Muscle of leg (tissue), 11 donors: ENCODE results near the gene PDIA6. TPM values are rescaled to one million over a fixed set of nuclear protein-coding genes. Genes with fewer than 3 reads are reported as not detected.
A peak's percentile ranks its signal among the peaks of the same experiment; 100 is the strongest.

ENCODE experiments used
- DNase-seq: peaks from one replicate; pipeline ENCODE4 v3.0.0; 2013
- H3K27ac ChIP-seq: one replicate; pipeline ENCODE4 v1.5.1; 2013; ENCODE audit warnings: mild to moderate bottlenecking, low read length, control low read depth
- H3K27me3 ChIP-seq: one replicate; pipeline ENCODE4 v1.6.1; 2013; ENCODE audit warnings: low read length; ENCODE audit not compliant: control insufficient read depth, insufficient read depth
- H3K36me3 ChIP-seq: one replicate; pipeline ENCODE4 v1.6.1; 2013; ENCODE audit warnings: low read length; ENCODE audit not compliant: control insufficient read depth, insufficient read depth
- H3K4me1 ChIP-seq: one replicate; pipeline ENCODE4 v1.6.1; 2013; ENCODE audit warnings: low read length; ENCODE audit not compliant: control insufficient read depth, insufficient read depth
- H3K4me3 ChIP-seq: one replicate; pipeline ENCODE4 v1.5.1; 2013; ENCODE audit warnings: low read length, control low read depth
- H3K9me3 ChIP-seq: replicated peaks from 2 replicates; pipeline ENCODE4 v1.6.1; 2013; ENCODE audit warnings: low read depth, low read length; ENCODE audit not compliant: control insufficient read depth
- WGBS: methylation state at CpG from one replicate; pipeline ENCODE4 v1.1.5; 2013; ENCODE audit warnings: missing lambda C conversion rate; ENCODE audit not compliant: insufficient coverage; 5-methylcytosine and 5-hydroxymethylcytosine counted together
- polyA plus RNA-seq, 8 donors: library from polyadenylated mRNA; unstranded; fragments of 120-200 nt; gene quantifications; one replicate each; pipeline versions ENCODE4 v1.2.1 to v1.2.3, GENCODE V29; 2013; ENCODE audit warnings: inconsistent platforms in 1 of 8, low replicate concordance in 1 of 8; ENCODE audit not compliant: insufficient read length in 8 of 8, insufficient read depth in 1 of 8
- total RNA-seq: library from RNA; stranded (reverse); fragments of 120-200 nt; gene quantifications from one replicate; pipeline ENCODE4 v1.2.4, GENCODE V29; 2013

Gene PDIA6
- total and polyA plus RNA-seq, 9 donors, result 135 to 208 (median 151) TPM

DNA sequence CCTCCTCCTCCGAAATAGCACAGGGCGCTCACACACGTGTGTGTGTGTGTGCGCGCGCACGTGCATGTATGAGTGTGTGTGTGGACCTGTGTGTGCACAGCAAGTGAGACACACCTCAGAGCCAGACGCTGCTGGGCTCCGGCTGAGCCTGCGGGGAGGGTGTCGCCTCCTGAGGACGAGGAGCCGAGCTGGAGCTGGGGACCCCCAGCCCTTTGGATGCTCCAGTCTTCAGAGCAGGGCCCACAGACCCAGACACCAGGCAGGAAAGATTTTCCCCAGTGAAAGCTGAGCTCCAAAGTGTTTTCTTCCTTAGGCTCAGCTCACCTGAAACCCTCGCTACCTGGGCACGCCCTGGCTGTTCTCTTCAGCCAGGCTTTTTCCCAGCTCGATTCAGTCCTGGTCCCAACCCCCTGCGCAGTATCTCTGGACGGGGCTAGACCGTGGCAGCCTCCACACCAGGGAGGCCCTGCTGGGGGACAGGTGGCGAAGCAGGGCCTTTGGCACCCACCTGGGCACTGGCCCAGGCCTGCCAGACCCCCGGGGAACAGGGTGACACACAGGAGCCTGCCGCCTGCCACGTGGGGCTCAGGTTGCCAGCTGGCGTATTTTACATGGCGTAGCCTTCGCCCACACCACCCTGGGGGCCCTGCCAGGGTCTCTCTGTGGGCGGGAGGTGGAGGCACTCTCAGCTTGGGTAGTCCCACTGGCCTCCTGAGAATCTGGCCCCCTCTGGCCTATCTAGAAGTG lies 36.2 kb downstream of the PDIA6 start:
- no peak overlapping the region for H3K4me3 ChIP-seq
- H3K27me3 ChIP-seq, result no peaks in the 10 kb centered on the region
- DNase-seq, result no peak
- no peak overlapping the region for H3K27ac ChIP-seq
- 84% methylated on average over 20 of the region's 27 CpGs for WGBS
- no peaks in the 10 kb centered on the region for H3K9me3 ChIP-seq
- H3K36me3 ChIP-seq, result peaks cover 35% of the 10 kb centered on the region
- peaks cover 27% of the 10 kb centered on the region for H3K4me1 ChIP-seq

DNA sequence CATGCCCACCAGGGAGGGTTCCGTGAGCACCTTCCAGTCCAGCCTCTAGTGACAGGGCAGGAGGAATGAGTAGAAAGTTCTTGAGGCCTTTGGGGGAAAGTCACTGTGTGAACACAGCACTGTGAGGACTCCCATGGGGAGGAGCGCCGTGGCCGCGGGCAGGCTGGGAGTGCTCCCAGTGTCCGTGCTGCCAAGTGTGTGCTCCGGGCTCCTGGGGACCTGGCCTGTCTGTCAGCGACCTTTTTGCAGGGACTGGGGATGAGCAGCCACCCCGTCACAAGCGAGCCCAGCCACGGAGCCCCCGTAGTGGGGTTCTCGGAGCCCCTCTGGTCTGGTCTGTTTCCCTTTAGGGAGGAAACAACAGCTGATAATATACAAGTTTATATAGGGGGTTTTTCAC lies 36.8 kb downstream of the PDIA6 start:
- no peak for DNase-seq
- Histone ChIP-seq H3K27me3 (no peaks in the 10 kb centered on the region), H3K4me3 (no peak overlapping the region), H3K4me1 (peaks cover 27% of the 10 kb centered on the region), H3K36me3 (peaks cover 29% of the 10 kb centered on the region), H3K9me3 (no peaks in the 10 kb centered on the region), H3K27ac (no peak overlapping the region)
- 82% methylated on average over 5 of the region's 13 CpGs for WGBS

DNA sequence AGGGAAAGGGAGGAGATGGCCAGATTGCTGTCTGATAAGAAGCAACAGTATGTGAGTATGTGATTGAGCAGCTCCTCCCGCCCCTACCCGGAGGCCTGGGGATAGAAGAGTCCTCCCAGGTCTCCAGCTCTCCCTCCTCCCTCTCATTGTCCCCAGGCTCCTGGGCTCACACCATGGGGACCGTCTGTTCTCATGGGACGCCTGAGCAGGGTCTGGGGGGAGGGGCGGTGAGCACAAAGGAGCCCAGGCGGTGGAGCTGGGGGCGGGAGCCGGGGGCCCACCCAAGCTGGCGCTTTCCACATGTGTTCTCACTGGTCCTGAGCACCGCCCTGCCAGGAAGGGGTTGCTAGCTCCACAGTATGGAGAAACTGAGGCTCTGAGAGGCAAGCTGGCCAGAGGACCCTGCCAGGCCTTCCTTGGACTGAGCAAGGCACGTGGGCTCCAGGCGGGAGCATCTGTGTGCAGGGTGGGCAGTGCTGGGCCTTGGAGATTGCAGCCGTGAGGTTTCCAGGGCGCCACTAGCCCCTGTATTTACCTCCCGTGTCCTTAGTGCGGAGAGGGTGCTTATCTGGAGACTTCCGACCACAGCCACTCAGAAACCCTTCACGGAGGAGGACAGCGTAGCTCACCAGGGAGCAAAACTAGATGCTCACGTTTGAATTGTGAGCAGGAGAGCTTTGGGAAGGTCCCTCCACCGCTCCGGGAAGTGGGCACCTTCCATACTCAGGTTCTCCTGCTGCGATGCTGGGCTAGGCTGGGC lies 37.4 kb downstream of the PDIA6 start:
- Histone ChIP-seq H3K9me3 (no peaks in the 10 kb centered on the region), H3K27ac (peak overlapping the region; percentile 69), H3K4me1 (peaks cover 27% of the 10 kb centered on the region), H3K27me3 (no peaks in the 10 kb centered on the region), H3K4me3 (no peak overlapping the region), H3K36me3 (peaks cover 23% of the 10 kb centered on the region)
- WGBS, result 65% methylated on average over 13 of the region's 23 CpGs
- no peak for DNase-seq

DNA sequence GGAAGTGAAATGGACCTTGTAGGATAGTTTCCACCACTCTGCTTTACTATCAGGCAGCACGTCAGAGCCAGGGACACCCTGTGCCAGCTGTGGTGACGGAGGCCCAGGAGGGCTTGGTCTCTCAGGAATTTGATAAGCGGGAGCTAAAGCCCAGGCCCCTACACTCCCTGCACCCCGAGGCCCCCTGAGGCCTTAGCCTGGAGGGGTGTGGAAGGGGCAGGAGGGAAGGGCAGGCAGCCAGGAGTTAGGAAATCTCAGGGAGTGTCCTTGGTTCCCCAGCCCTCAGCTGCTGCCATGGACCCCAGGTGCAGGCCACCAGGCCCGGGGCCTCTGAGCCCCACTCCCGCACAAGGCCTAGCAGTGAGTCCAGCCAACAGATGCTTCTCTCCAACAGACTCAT lies 38.2 kb downstream of the PDIA6 start:
- Histone ChIP-seq H3K4me3 (no peak overlapping the region), H3K36me3 (peaks cover 18% of the 10 kb centered on the region), H3K27ac (peak overlapping the region; percentile 69), H3K4me1 (peaks cover 27% of the 10 kb centered on the region), H3K27me3 (no peaks in the 10 kb centered on the region), H3K9me3 (no peaks in the 10 kb centered on the region)
- peak; percentile 54 for DNase-seq
- WGBS, result no CpG with 5 or more reads among the region's 6 CpGs

DNA sequence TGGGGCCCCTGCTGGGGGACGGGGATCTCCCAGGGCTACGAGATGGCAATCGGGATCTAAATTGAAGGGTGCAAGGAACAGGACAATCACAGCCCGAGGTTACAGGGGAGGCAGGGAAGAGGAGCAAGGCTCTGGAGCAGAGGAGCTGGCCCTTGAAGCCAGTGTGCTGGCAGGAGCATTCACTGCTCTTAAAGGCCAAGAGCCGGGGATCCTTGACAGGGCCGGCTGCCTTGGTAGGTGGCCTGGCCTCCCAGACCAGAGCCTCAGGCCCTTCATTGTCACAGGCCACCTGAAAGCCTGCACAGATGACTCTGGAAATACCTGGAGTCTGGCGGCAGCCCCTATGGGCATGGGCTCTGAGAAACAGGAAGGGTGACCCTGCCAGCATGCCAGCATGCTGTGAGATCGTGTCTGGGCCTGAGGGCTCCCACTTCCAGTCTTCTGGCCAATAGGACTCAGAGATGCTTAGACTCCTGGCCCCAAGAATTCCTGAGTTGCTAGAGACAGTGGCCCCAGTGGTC lies 38.7 kb downstream of the PDIA6 start:
- no peaks in the 10 kb centered on the region for H3K27me3 ChIP-seq
- no peak overlapping the region for H3K4me3 ChIP-seq
- peaks cover 27% of the 10 kb centered on the region for H3K4me1 ChIP-seq
- H3K36me3 ChIP-seq, result peaks cover 18% of the 10 kb centered on the region
- WGBS, result 57% methylated on average over 8 of the region's 8 CpGs
- H3K27ac ChIP-seq, result peak overlapping the region; percentile 69
- no peak for DNase-seq
- H3K9me3 ChIP-seq, result no peaks in the 10 kb centered on the region

DNA sequence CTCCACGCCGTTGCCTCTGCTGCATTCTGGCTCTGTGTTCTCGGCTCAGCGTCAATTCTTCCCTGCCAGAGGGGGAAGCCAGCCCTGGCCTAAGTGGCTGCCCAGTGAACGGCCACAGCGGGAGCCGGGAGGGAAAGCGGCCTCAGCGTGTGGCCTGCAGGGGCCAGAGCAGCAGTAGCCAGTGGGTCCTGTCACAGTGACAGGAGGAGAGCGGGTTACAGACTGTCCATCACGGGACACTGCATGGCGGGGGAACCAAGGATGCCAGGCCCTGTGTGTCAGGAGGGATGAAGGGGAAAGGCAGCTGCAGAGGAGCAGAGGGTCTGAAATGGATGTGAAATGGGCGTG lies 39.7 kb downstream of the PDIA6 start:
- no peaks in the 10 kb centered on the region for H3K27me3 ChIP-seq
- peaks cover 31% of the 10 kb centered on the region for H3K4me1 ChIP-seq
- no peak for DNase-seq
- H3K4me3 ChIP-seq, result no peak overlapping the region
- H3K36me3 ChIP-seq, result peaks cover 8% of the 10 kb centered on the region
- 68% methylated on average over 13 of the region's 13 CpGs for WGBS
- no peaks in the 10 kb centered on the region for H3K9me3 ChIP-seq
- no peak overlapping the region for H3K27ac ChIP-seq

DNA sequence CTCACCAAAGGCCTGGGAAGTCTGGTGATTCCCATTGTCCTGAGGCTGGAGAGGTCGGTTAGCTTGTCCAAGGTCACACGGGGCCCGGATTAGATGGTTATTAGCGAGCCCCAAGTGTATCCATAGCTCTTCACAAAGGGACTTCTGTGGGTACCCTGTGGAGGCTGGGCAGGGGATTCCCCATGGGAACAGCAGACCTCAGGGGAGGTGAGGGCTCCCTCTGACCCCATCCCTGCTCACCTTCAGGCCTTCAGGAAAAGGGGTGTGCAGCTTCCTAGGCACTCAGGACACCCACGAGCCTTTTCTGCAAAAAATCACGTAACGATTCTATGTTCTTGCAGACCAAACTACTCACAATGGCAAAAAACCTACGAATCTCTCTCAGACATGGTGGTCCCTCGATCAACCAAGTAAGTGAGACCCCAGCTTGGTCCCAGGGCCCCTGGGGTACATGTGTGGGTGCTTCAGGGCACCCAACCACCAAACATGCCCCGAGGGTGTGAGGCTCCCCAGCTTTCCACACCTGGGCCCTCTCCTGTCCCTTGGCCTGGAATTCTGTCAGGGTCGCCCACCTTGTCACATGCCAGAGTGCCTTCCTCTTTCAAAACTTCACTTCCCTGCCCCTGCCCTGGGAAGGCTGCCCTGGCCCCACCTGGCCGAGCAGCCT lies 40.3 kb downstream of the PDIA6 start:
- Histone ChIP-seq H3K36me3 (peaks cover 5% of the 10 kb centered on the region), H3K27me3 (no peaks in the 10 kb centered on the region), H3K4me1 (peaks cover 31% of the 10 kb centered on the region), H3K27ac (no peak overlapping the region), H3K4me3 (no peak overlapping the region), H3K9me3 (no peaks in the 10 kb centered on the region)
- no peak for DNase-seq
- 85% methylated on average over 12 of the region's 12 CpGs for WGBS

DNA sequence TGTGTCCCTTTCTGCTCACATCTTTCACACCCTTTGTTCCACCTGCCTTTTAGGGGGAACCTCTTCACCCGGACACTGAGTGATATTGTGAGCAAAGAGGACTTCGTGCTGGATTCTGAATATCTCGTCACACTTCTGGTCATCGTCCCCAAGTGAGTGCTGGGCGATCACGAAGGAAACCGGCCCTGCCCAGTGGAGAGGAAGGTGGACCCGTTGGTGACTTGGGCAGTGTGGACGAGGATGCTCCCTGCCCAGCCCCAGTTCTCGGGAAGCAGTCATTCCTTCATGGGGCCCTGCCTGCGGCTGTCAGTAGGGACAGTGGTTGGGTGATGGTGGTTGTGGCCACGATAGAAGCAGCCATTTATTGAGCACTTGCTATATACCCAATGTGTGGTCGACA lies 40.8 kb downstream of the PDIA6 start:
- Histone ChIP-seq H3K27ac (no peak overlapping the region), H3K4me3 (no peak overlapping the region), H3K36me3 (no peaks in the 10 kb centered on the region), H3K4me1 (peaks cover 31% of the 10 kb centered on the region), H3K9me3 (no peaks in the 10 kb centered on the region), H3K27me3 (no peaks in the 10 kb centered on the region)
- WGBS, result 83% methylated on average over 10 of the region's 13 CpGs
- no peak for DNase-seq

DNA sequence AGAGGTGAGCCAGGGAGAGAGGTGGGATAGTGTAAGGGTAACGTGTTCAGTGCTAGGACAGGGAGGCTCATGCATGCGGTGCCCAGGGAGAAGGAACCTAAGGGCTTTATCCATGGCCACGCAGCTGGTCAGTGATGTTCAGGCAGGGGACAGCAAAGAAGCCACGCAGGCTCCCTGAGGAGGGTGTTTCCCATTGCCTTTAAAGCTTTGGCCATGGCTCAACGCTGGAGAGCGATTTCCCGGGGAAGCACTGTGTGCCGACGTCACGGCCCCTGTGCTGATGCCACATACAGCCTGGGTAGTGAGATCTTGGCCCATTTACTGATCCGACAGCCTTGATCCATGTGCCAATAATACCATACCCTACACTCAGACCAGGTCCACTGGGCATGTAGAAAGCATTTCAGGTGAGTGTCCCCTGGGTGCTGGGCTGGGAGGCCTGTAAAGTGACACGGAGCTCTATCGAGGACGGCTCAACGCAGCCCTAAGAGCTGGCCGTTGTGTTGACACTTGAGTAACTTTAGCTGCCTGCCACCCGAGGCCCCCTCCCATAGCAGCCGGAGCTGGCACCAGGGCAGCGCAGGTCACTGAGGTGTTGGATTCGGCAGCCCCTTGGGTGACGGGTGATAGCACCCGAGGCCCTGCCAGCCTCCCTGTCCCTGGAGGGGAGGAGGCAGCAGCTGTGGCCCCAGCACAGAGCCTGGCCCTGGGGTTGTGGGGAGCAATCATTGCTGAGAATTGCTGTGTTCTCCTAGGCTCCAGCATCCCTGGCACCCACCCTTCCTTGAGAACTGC lies 41.4 kb downstream of the PDIA6 start:
- Histone ChIP-seq H3K9me3 (no peaks in the 10 kb centered on the region), H3K4me1 (peaks cover 31% of the 10 kb centered on the region), H3K36me3 (no peaks in the 10 kb centered on the region), H3K27ac (no peak overlapping the region), H3K4me3 (no peak overlapping the region), H3K27me3 (no peaks in the 10 kb centered on the region)
- DNase-seq, result no peak
- 72% methylated on average over 12 of the region's 22 CpGs for WGBS
